ENCODE data around the gene VPS51. TPM values are rescaled to one million over a fixed set of nuclear protein-coding genes. Genes with fewer than 3 reads are reported as not detected.
A peak's percentile ranks its signal among the peaks of the same experiment; 100 is the strongest.

The VPS51 gene
- total and polyA plus RNA-seq, 2 of the 13 experiments (the other 11 are each of a cell fraction or from before 2014, with no cell fraction given), result 76.3 to 90.6 TPM

- TF ChIP-seq, protein P1, sequence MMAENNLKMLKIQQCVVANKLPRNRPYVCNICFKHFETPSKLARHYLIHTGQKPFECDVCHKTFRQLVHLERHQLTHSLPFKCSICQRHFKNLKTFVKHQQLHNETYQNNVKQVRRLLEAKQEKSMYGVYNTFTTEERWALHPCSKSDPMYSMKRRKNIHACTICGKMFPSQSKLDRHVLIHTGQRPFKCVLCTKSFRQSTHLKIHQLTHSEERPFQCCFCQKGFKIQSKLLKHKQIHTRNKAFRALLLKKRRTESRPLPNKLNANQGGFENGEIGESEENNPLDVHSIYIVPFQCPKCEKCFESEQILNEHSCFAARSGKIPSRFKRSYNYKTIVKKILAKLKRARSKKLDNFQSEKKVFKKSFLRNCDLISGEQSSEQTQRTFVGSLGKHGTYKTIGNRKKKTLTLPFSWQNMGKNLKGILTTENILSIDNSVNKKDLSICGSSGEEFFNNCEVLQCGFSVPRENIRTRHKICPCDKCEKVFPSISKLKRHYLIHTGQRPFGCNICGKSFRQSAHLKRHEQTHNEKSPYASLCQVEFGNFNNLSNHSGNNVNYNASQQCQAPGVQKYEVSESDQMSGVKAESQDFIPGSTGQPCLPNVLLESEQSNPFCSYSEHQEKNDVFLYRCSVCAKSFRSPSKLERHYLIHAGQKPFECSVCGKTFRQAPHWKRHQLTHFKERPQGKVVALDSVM (CRISPR knock-in tag; IDR thresholded peaks at IDR 0.05), result no peak
- TF ChIP-seq ZNF83 (CRISPR knock-in tag; IDR thresholded peaks at IDR 0.05; ENCODE audit: borderline replicate concordance), result peak; percentile 68; the same call in 1 of the 2 replicates
- no peak for TF ChIP-seq ATF5 (CRISPR knock-in tag; IDR thresholded peaks at IDR 0.05; ENCODE audit: low read depth)
- peak; percentile 44; the same call in 1 of the 2 replicates for TF ChIP-seq ZNF335 (CRISPR knock-in tag; IDR thresholded peaks at IDR 0.05)
- TF ChIP-seq HES4 (CRISPR knock-in tag; IDR thresholded peaks at IDR 0.05; ENCODE audit: borderline replicate concordance), result 0 out of 2 replicates have a peak, but pooled peaks have one; percentile 21
- no peak for TF ChIP-seq ZNF44 (CRISPR knock-in tag; IDR thresholded peaks at IDR 0.05)
- no peak for TF ChIP-seq ZNF503 (CRISPR knock-in tag; IDR thresholded peaks at IDR 0.05)
- peak; percentile 46; the same call in 1 of the 2 replicates for TF ChIP-seq KDM3A (CRISPR knock-in tag; IDR thresholded peaks at IDR 0.05; ENCODE audit: low read depth)
- TF ChIP-seq ZSCAN12 (CRISPR knock-in tag; IDR thresholded peaks at IDR 0.05), result no peak
- peak; percentile 25; the same call in 1 of the 2 replicates for TF ChIP-seq TFE3 (CRISPR knock-in tag; IDR thresholded peaks at IDR 0.05)
- TF ChIP-seq ZNF660 (CRISPR knock-in tag; IDR thresholded peaks at IDR 0.05; ENCODE audit: borderline replicate concordance, low read depth), result 0 out of 2 replicates have a peak, but pooled peaks have one; percentile 35
- TF ChIP-seq YEATS4 (CRISPR knock-in tag; IDR thresholded peaks at IDR 0.05; ENCODE audit: borderline replicate concordance), result peak; percentile 80
- 0 out of 2 replicates have a peak, but pooled peaks have one; percentile 22 for TF ChIP-seq FOXK2 (IDR thresholded peaks at IDR 0.05)
- TF ChIP-seq ZNF562 (CRISPR knock-in tag; IDR thresholded peaks at IDR 0.05; ENCODE audit: borderline replicate concordance), result 0 out of 2 replicates have a peak, but pooled peaks have one; percentile 31
- TF ChIP-seq GABPA (IDR thresholded peaks at IDR 0.05; ENCODE audit: low read depth, low read length), result peak; percentile 94
- TF ChIP-seq GABPA (CRISPR knock-in tag; IDR thresholded peaks at IDR 0.05; ENCODE audit: low read depth), result peak; percentile 99
- TF ChIP-seq AGO1 (IDR thresholded peaks at IDR 0.05; ENCODE audit: low read depth, low read length, poor library complexity, severe bottlenecking), result peak; percentile 36
- TF ChIP-seq, protein P2, sequence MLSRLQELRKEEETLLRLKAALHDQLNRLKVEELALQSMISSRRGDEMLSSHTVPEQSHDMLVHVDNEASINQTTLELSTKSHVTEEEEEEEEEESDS (CRISPR knock-in tag; IDR thresholded peaks at IDR 0.05; ENCODE audit: borderline replicate concordance), result peak; percentile 57; the same call in 1 of the 2 replicates
- TF ChIP-seq PHF20 (CRISPR knock-in tag; IDR thresholded peaks at IDR 0.05), result peak; percentile 99
- TF ChIP-seq, protein P3, sequence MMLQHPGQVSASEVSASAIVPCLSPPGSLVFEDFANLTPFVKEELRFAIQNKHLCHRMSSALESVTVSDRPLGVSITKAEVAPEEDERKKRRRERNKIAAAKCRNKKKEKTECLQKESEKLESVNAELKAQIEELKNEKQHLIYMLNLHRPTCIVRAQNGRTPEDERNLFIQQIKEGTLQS (CRISPR knock-in tag; IDR thresholded peaks at IDR 0.05), result peak; percentile 62
- 0 out of 2 replicates have a peak, but pooled peaks have one; percentile 29 for TF ChIP-seq NCOA1 (CRISPR knock-in tag; IDR thresholded peaks at IDR 0.05)
- peak; percentile 53 for TF ChIP-seq FOSL2 (CRISPR knock-in tag; IDR thresholded peaks at IDR 0.05)
- TF ChIP-seq MEF2D (CRISPR knock-in tag; IDR thresholded peaks at IDR 0.05), result peak; percentile 59
These were observed 12.0 kb upstream of the VPS51 start, which contains the start of the genes CDCA5 and ZFPL1 (continued) for GRCh38 chr11:65083834-65084597.
